GM21825 (cell line): ENCODE results near the gene LAMB3.

Source experiments
- ATAC-seq: cut with Tn5 transposase; IDR thresholded peaks from one replicate; pipeline ENCODE4 v1.9.1; 2021; ENCODE audit warnings: mild to moderate bottlenecking, moderate library complexity; ENCODE audit not compliant: unreplicated experiment

Gene LAMB3

DNA sequence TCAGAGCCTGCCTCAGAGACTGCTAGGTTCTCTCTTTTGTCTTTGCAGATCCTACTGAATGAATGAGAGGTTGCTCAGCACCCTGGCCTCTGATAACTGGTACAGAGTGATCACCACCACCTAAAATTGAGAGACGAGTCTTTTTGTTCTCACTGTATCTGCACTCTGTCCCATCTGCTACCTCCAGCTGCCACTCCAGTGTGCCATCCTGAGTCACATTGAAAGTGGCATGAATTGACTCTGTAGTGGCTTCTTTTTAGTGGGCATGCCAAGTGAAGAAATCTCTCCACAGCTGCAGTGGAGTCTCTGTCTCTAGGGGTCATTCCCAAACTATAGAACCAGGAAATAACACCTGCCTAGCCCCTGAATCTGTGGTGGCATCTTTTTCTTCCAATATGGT is 54.0 kb downstream of the LAMB3 start:
- ATAC-seq: no peak

- no peak for ATAC-seq
Measured at GRCh38 chr1:209597499-209597898, 54.7 kb downstream of the LAMB3 start.

- ATAC-seq: no peak
Measured at GRCh38 chr1:209595599-209596285, 56.5 kb downstream of the LAMB3 start.

GRCh38 chr1:209595028-209595427 is 57.2 kb downstream of the LAMB3 start:
- no peak for ATAC-seq

- no peak for ATAC-seq
Measured at GRCh38 chr1:209594440-209594839, 57.8 kb downstream of the LAMB3 start.

GRCh38 chr1:209593747-209594146 is 58.5 kb downstream of the LAMB3 start:
- ATAC-seq: no peak

DNA sequence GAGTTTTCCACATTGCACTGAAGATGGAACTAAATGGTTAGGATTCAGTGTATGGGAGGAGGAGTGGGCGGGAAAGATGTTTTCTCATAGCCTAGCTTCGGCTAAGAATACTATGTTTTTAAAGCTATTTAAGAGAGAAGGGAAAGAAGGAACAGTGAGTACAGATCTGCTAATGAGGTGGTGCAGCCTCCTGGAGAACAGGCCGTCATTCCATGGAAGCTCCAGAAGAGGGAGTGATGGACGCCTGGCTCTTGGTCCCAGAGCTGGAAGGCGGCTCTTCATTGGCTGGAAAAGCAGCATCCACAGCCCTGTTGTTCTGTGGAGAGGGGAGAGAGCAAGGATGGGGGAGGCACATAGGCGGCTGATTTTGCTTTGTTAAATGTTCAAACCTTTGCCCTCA is 61.8 kb downstream of the LAMB3 start:
- ATAC-seq: no peak

DNA sequence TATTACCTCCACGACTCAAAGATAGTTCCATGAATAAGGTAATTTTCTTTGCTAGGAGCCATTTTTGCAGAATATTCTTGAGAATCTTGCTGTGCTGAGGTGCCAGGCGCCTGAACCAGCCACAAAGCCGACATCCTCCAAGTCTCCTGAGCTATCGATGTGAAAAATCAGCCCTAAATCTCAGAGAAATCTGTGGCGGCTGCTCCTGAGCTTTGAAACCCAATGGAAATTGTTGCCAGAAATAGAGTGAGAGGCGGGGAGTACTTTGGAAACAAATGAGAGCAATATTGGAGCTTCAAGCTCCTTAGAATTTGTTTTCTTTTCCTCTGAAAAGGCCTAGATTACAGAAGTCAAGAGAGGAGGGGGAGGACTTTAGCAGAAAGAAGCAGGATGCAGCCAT is 62.4 kb downstream of the LAMB3 start:
- no peak for ATAC-seq

DNA sequence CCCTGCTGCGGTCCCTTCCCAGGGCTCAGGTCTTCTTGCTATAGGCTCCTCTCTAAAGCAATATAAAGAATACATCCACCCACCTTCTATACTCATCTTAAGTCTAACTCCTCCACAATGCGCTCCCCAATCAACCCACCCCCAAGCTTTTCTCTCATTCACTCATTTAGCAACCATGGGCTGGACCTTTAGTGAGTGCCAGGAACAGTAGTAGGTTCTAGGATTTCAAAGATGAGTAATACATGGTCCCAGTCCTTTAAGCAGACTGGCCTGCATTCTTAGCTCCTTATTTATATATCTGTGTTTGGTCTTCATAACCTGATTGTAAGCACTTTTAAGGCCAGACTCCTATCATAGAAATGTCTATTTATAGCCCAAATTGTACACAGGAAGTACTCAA is 62.8 kb downstream of the LAMB3 start:
- no peak for ATAC-seq

DNA sequence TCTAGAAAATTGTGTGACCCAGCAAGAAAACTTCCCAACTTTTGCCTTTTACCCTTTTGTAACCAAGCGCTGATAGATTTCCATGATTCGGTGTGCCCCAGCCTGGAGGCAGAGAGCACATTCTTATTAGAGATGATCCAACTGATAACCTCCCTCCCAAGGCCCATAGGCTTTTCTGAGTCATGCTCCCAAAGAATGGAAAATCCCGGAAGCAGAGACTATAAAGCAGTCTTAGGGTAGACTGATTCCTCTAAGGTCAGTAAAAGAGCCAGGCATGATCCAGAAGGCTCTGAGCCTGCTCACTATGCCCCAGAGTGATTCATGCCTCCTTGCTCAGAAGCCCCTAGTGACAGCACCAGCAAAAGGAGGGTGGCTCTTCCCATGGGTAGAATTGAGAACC is 64.4 kb downstream of the LAMB3 start:
- no peak for ATAC-seq

GRCh38 chr1:209586221-209586740 is 65.9 kb downstream of the LAMB3 start:
- no peak for ATAC-seq

DNA sequence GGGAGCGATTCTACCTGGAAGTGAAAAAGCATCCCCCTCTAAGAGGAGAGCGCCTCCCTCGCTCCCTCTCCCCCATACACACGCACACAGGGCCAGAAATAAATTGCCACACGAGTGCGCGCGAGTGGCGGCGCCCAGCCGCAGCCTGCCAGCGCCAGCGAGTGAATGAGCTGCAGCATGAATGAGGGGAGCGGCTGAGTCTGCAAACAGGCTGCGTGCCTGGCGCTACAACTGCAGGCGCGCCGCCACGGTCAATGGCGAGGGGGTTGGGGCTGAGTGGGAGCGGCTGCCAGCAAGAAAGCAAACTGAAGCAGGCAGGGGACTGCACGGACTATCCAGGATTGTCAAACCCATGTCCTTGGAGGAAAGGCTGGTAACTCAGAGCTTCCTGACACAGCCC is 66.6 kb downstream of the LAMB3 start:
- ATAC-seq: no peak

- no peak for ATAC-seq
Measured at GRCh38 chr1:209585197-209585596, 67.0 kb downstream of the LAMB3 start.

DNA sequence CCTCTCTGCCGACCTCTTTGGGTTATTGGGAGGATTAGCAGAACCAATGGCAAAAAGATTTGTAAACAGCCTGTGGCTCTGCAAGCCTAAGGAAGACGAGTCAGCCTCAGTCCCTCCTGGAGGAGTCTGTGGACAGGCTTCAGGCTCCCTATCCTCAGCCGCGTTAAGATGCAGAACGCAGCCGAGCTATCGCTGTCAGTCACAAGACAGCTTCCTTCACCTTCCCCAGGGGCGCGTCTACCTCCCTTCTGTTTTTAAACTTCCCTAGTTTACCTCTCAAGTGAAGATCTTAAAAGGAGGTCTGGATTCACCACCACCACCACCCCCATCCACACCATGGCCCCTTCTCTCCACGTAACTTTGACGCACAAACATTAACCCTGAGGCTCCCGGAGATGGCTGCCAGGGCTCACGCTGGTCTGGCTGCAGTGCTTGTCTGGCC is 68.0 kb downstream of the LAMB3 start:
- no peak for ATAC-seq

GRCh38 chr1:209583408-209583807 is 68.8 kb downstream of the LAMB3 start, which contains the start of gene CAMK1G:
Gene CAMK1G (plus strand): TSS chr1:209583714. CDS start chr1:209594984, 11,270 bp downstream.
- no peak for ATAC-seq

DNA sequence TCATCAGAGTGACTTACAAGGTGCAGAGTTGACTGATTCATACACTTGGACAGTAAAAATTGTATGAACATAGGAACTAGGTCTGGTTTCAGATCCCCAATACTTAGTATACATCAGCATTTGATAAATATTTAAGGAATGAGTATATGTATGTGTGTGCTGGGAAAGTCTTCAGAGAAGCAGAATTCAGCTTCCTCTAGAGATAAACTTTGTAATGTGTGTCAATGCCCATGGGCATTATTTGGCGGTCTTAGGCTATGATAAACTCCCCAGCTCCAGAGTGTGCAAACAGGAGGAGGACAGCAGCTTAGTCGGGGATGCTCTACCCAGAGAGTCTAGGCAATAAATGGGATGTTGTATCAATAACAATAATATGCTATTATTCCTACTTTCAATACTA is 71.6 kb downstream of the LAMB3 start:
- no peak for ATAC-seq

DNA sequence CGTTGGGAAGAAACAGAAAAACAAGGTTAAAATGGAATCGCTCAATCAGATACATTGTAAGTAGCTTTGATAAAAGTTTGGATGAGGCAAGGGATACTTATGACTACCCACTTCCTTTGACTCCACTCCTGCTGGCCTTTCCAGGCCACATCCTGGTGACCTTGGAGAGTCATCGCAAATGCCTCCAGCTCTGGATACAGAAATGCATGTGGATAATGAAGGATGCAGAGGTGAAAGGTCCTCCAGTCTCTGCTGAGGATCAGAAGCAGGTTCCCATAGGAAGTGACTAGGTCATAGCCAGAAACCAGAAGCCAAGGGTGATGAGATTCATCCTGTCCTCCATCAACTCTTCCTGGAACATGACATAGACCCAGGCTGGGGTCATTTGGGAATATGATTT is 74.9 kb downstream of the LAMB3 start:
- ATAC-seq: no peak

GRCh38 chr1:209576392-209577197 is 75.6 kb downstream of the LAMB3 start:
- peak; percentile 75 for ATAC-seq

DNA sequence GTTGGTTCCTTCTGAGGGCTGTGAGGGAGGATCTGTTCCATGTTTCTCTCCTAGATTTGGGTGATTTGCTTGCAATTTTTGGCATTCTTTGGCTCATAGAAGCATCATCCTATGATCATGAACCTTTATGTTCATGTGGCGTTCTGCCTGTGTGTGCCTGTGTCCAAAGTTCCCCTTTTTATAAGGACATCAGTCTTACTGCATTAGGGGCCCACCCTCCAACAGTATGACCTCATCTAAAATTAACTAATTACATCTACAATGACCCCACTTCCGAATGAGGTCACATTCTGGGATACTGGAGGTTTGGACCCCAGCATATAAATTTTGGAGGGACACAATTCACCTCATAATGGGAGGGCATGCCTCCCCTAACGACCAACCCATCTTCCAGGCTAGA is 81.5 kb downstream of the LAMB3 start:
- ATAC-seq: no peak

DNA sequence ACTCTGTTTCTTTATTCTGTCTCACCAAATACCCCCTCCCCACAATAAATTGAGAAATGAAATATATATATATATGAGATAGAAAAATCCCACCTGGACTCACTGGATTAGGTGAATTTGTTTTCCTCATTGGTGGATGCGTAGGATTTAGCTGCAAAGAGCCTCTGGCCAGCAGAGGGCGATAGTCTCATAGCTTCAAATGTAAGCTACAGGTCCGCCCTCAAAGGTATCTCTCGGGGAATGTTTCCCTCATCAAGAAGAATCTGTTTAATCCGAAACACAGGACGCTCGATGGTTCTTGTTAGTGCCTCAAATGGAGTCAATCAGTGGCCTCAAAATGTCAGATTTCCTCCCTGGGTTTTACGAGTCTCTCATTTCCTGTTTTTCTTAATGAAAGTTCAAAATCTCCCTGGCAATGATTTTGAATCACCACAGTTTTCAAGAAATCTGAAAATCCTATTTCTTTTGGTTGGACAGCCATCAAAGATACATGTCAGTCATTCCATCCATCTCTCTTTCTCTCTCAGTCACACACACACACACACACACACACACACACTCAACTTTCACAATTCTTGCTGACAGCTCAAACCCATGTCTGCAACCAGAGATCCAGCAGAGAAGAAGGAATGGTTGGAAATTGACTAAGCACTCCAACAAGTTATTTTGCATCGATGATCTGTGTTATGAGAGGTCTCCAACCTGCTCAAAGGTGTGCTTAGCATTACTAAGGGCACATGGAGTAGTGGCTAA is 82.6 kb downstream of the LAMB3 start:
- ATAC-seq: no peak

- no peak for ATAC-seq
Measured at GRCh38 chr1:209567698-209568175, 84.5 kb downstream of the LAMB3 start.
